Peyer's patch (tissue), 4 donors: ENCODE measurements around the gene PEX5L.

Experiments
- CTCF ChIP-seq, 6 experiments: fragments of 450-650 bp in 4 of 6; fragments of 200-600 bp in 2 of 6; sonication (generic) in 1 of 6; IDR thresholded peaks; one replicate each; pipeline ENCODE4 v1.5.1; 2017 to 2019; ENCODE audit warnings: antibody characterized with exemption in 6 of 6, mild to moderate bottlenecking in 3 of 6, moderate library complexity in 1 of 6
- POLR2A ChIP-seq, 2 donors: fragments of 450-650 bp; IDR thresholded peaks; one replicate each; pipeline ENCODE4 v1.5.1; 2017; ENCODE audit warnings: antibody characterized with exemption in 2 of 2, mild to moderate bottlenecking in 2 of 2, moderate library complexity in 2 of 2

- TF ChIP-seq CTCF (IDR thresholded peaks at IDR 0.05), result no peak
- no peak for TF ChIP-seq POLR2A (IDR thresholded peaks at IDR 0.05)
Measured at GRCh38 chr3:179760944-179761343, 275.8 kb downstream of the PEX5L start.
